DOHH2 (cell line): Measurements from ENCODE around the gene ELFN1.

Experiments
- H3F3A ChIP-seq: fragments of 200-600 bp; sonication (generic), shearing (Covaris generic); 2 replicates; pipeline ENCODE4 v1.6.0; 2016; ENCODE audit warnings: antibody characterized with exemption, mild to moderate bottlenecking; ENCODE audit not compliant: control insufficient read depth, insufficient read depth
- H3K27ac ChIP-seq: fragments of 200-600 bp; sonication (generic); 2 replicates; pipeline ENCODE4 v1.5.1; 2014; ENCODE audit warnings: low read depth, mild to moderate bottlenecking, low read length, moderate library complexity
- H3K27me3 ChIP-seq: fragments of 200-600 bp; sonication (generic); 2 replicates; pipeline ENCODE4 v1.6.1; 2014; ENCODE audit warnings: mild to moderate bottlenecking, low read length, mixed read lengths; ENCODE audit not compliant: control insufficient read depth
- H3K36me3 ChIP-seq: fragments of 200-600 bp; sonication (generic); 2 replicates; pipeline ENCODE4 v1.6.1; 2014; ENCODE audit warnings: mild to moderate bottlenecking, low read length, moderate library complexity, mixed read lengths; ENCODE audit not compliant: control insufficient read depth
- H3K4me1 ChIP-seq: fragments of 200-600 bp; sonication (generic); 2 replicates; pipeline ENCODE4 v1.6.1; 2014; ENCODE audit warnings: mild to moderate bottlenecking, low read length, mixed read lengths; ENCODE audit not compliant: control insufficient read depth
- H3K4me2 ChIP-seq: fragments of 200-600 bp; sonication (generic); 2 replicates; pipeline ENCODE4 v1.6.0; 2014; ENCODE audit warnings: mild to moderate bottlenecking, low read length, moderate library complexity
- H3K4me3 ChIP-seq: fragments of 200-600 bp; sonication (generic); 2 replicates; pipeline ENCODE4 v1.5.1; 2014; ENCODE audit warnings: mild to moderate bottlenecking, low read length, mixed read lengths
- H3K79me2 ChIP-seq: fragments of 200-600 bp; sonication (generic); 2 replicates; pipeline ENCODE4 v1.6.1; 2014; ENCODE audit warnings: mild to moderate bottlenecking, low read length, mixed read lengths; ENCODE audit not compliant: control insufficient read depth
- H3K9me2 ChIP-seq: fragments of 200-600 bp; sonication (generic); replicated peaks from 2 replicates; pipeline ENCODE4 v1.6.1; 2014; ENCODE audit warnings: mild to moderate bottlenecking, low read length, mixed read lengths; ENCODE audit not compliant: control insufficient read depth
- H3K9me3 ChIP-seq: fragments of 200-600 bp; sonication (generic); 2 replicates; pipeline ENCODE4 v1.6.1; 2014; ENCODE audit warnings: antibody characterized with exemption, low read length, mixed read lengths; ENCODE audit not compliant: control insufficient read depth, insufficient read depth
- H4K20me1 ChIP-seq: fragments of 200-600 bp; sonication (generic); 2 replicates; pipeline ENCODE4 v1.6.0; 2014; ENCODE audit warnings: low read depth, mild to moderate bottlenecking, antibody characterized with exemption, low read length, moderate library complexity; ENCODE audit not compliant: control insufficient read depth, insufficient read depth
- EZH2phosphoT487 ChIP-seq: fragments of 200-600 bp; sonication (generic); IDR thresholded peaks from 2 replicates; pipeline ENCODE4 v1.6.1; 2017; ENCODE audit warnings: borderline replicate concordance, mild to moderate bottlenecking, antibody characterized with exemption, low read length, moderate library complexity, mixed read lengths
- TF ChIP-seq, protein P1 (sequence below): fragments of 200-600 bp; sonication (generic); IDR thresholded peaks from one replicate; pipeline ENCODE4 v1.5.1; 2014; ENCODE audit warnings: antibody characterized with exemption, mild to moderate bottlenecking, low read depth, low read length; ENCODE audit not compliant: poor library complexity, severe bottlenecking

ELFN1 gene

GRCh38 chr7:1639532-1640175 lies 30.4 kb upstream of the ELFN1 start:
- TF ChIP-seq EZH2phosphoT487: no peak
- TF ChIP-seq, protein P1, sequence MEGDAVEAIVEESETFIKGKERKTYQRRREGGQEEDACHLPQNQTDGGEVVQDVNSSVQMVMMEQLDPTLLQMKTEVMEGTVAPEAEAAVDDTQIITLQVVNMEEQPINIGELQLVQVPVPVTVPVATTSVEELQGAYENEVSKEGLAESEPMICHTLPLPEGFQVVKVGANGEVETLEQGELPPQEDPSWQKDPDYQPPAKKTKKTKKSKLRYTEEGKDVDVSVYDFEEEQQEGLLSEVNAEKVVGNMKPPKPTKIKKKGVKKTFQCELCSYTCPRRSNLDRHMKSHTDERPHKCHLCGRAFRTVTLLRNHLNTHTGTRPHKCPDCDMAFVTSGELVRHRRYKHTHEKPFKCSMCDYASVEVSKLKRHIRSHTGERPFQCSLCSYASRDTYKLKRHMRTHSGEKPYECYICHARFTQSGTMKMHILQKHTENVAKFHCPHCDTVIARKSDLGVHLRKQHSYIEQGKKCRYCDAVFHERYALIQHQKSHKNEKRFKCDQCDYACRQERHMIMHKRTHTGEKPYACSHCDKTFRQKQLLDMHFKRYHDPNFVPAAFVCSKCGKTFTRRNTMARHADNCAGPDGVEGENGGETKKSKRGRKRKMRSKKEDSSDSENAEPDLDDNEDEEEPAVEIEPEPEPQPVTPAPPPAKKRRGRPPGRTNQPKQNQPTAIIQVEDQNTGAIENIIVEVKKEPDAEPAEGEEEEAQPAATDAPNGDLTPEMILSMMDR: no peak
- Histone ChIP-seq H3K27me3 (0 out of 2 replicates have a peak, but pooled peaks cover 2% of the 10 kb centered on the region), H3K9me3 (no peaks in the 10 kb centered on the region), H3K79me2 (no peaks in the 10 kb centered on the region), H3K36me3 (no peaks in the 10 kb centered on the region), H3K4me1 (no peaks in the 10 kb centered on the region), H3K4me2 (no peak overlapping the region), H3K27ac (no peak overlapping the region), H3K4me3 (no peak overlapping the region), H3F3A (no peaks in the 10 kb centered on the region), H3K9me2 (no peaks in the 10 kb centered on the region), H4K20me1 (no peaks in the 10 kb centered on the region)

- no peaks in the 10 kb centered on the region for H3K9me2 ChIP-seq
- no peak overlapping the region for H3K4me3 ChIP-seq
- 0 out of 2 replicates have a peak, but pooled peaks cover 2% of the 10 kb centered on the region for H3K27me3 ChIP-seq
- no peaks in the 10 kb centered on the region for H3K36me3 ChIP-seq
- H3F3A ChIP-seq: no peaks in the 10 kb centered on the region
- no peak for TF ChIP-seq EZH2phosphoT487
- TF ChIP-seq, protein P1: no peak
- no peaks in the 10 kb centered on the region for H3K9me3 ChIP-seq
- no peak overlapping the region for H3K27ac ChIP-seq
- H3K4me2 ChIP-seq: no peak overlapping the region
- no peaks in the 10 kb centered on the region for H4K20me1 ChIP-seq
- H3K79me2 ChIP-seq: no peaks in the 10 kb centered on the region
- no peaks in the 10 kb centered on the region for H3K4me1 ChIP-seq
Measured at GRCh38 chr7:1640376-1641172, 29.5 kb upstream of the ELFN1 start.

DNA sequence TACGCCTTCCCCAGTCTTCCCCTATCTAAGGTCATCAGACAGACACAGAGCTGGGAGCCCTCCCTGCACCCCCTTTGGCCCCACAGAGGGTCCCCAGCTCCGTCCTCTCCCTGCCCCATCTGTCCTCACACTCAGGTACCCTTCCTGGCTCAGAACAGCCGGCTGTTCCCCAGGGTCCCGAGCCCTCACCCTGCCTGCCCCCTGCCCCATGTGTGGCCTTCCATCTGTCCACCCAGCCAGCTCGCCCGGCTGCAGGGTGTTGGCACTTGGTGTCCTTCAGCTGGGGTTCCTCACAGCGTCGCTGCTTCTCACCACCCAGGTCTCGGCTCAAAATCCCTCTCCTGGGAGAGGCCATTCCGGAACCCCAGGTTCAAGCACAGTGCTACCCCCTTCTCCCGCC lies 28.9 kb upstream of the ELFN1 start:
- H3K4me1 ChIP-seq: no peaks in the 10 kb centered on the region
- no peaks in the 10 kb centered on the region for H3K9me2 ChIP-seq
- H3K79me2 ChIP-seq: no peaks in the 10 kb centered on the region
- H3K27me3 ChIP-seq: 0 out of 2 replicates have a peak, but pooled peaks cover 2% of the 10 kb centered on the region
- H4K20me1 ChIP-seq: no peaks in the 10 kb centered on the region
- H3K36me3 ChIP-seq: no peaks in the 10 kb centered on the region
- H3K27ac ChIP-seq: no peak overlapping the region
- TF ChIP-seq EZH2phosphoT487: no peak
- TF ChIP-seq, protein P1: no peak
- H3K4me3 ChIP-seq: no peak overlapping the region
- no peak overlapping the region for H3K4me2 ChIP-seq
- no peaks in the 10 kb centered on the region for H3K9me3 ChIP-seq
- no peaks in the 10 kb centered on the region for H3F3A ChIP-seq
